ENCODE data around the gene APOA5.

DNA sequence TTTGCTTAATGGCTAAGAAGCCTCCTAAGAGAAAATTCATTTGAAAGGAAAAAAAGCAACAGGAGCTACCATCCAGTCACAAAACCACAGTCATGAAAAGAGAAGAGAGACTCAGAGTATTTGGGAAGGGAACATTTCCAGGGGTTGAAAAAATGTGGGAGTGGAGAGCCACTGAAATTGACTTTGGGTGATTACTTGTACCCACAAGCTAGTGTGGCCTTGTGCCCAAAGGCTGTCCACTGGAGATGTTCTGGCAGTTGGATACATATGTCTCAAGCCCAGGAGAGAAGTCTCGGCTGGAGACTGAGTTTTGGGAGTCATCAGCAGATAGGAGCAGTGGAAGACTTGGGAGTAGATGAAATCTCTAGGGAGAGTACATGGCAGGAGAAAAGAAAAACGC, 3.2 kb upstream of the APOA5 start:
- TF ChIP-seq, protein P1, sequence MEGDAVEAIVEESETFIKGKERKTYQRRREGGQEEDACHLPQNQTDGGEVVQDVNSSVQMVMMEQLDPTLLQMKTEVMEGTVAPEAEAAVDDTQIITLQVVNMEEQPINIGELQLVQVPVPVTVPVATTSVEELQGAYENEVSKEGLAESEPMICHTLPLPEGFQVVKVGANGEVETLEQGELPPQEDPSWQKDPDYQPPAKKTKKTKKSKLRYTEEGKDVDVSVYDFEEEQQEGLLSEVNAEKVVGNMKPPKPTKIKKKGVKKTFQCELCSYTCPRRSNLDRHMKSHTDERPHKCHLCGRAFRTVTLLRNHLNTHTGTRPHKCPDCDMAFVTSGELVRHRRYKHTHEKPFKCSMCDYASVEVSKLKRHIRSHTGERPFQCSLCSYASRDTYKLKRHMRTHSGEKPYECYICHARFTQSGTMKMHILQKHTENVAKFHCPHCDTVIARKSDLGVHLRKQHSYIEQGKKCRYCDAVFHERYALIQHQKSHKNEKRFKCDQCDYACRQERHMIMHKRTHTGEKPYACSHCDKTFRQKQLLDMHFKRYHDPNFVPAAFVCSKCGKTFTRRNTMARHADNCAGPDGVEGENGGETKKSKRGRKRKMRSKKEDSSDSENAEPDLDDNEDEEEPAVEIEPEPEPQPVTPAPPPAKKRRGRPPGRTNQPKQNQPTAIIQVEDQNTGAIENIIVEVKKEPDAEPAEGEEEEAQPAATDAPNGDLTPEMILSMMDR (IDR thresholded peaks at IDR 0.05; ENCODE audit: control extremely low read depth in 1 of 3, insufficient read depth in 1 of 3, low read depth in 1 of 3, low read length in 3 of 3), result no peak
- TF ChIP-seq, protein P2, sequence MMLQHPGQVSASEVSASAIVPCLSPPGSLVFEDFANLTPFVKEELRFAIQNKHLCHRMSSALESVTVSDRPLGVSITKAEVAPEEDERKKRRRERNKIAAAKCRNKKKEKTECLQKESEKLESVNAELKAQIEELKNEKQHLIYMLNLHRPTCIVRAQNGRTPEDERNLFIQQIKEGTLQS (IDR thresholded peaks at IDR 0.05; ENCODE audit: insufficient read depth, low read depth, low read length), result no peak
- TF ChIP-seq POLR2A (IDR thresholded peaks at IDR 0.05; ENCODE audit: control extremely low read depth in 1 of 2, low read depth in 2 of 2, low read length in 2 of 2) (no peak), TAF1 (IDR thresholded peaks at IDR 0.05; ENCODE audit: low read depth, low read length) (no peak), JUN (IDR thresholded peaks at IDR 0.05; ENCODE audit: low read depth, low read length) (no peak), SP4 (IDR thresholded peaks at IDR 0.05; ENCODE audit: low read length) (no peak), TEAD4 (IDR thresholded peaks at IDR 0.05; ENCODE audit: low read depth, low read length) (no peak), NANOG (IDR thresholded peaks at IDR 0.05; ENCODE audit: insufficient read depth, low read depth, low read length, poor library complexity, severe bottlenecking) (no peak), GABPA (IDR thresholded peaks at IDR 0.05; ENCODE audit: borderline replicate concordance, insufficient read depth, low read length) (no peak)

Data from H1 (cell line).